ENCODE data around the gene DRC1. TPM values are rescaled to one million over a fixed set of nuclear protein-coding genes. Genes with fewer than 3 reads are reported as not detected.

The DRC1 gene
- total and polyA plus RNA-seq, 2 of the 13 experiments (the other 11 are each of a cell fraction or from before 2014, with no cell fraction given): 0.07 TPM; not detected in 1

GRCh38 chr2:26470601-26471260 is 69.0 kb downstream of the DRC1 start (continued):
- TF ChIP-seq CREB3 (CRISPR knock-in tag; IDR thresholded peaks at IDR 0.05) (no peak), SRSF9 (IDR thresholded peaks at IDR 0.05; ENCODE audit: borderline replicate concordance, insufficient read depth, low read depth, low read length, poor library complexity, severe bottlenecking) (no peak), ZBTB8A (CRISPR knock-in tag; IDR thresholded peaks at IDR 0.05; ENCODE audit: borderline replicate concordance, low read depth) (no peak), HNF4G (IDR thresholded peaks at IDR 0.05; ENCODE audit: borderline replicate concordance, low read depth, low read length) (no peak), HNF4G (CRISPR knock-in tag; IDR thresholded peaks at IDR 0.05; ENCODE audit: borderline replicate concordance, low read depth) (no peak), ZNF850 (CRISPR knock-in tag; conservative IDR thresholded peaks at IDR 0.05) (no peak), THRA (CRISPR knock-in tag; IDR thresholded peaks at IDR 0.05; ENCODE audit: borderline replicate concordance) (no peak), GMEB1 (CRISPR knock-in tag; IDR thresholded peaks at IDR 0.05; ENCODE audit: borderline replicate concordance) (no peak), FOXM1 (CRISPR knock-in tag; IDR thresholded peaks at IDR 0.05) (no peak)
